HepG2 (cell line): ENCODE results near the gene AHCY. TPM values are rescaled to one million over a fixed set of nuclear protein-coding genes. Genes with fewer than 3 reads are reported as not detected.
A peak's percentile ranks its signal among the peaks of the same experiment; 100 is the strongest.

Experiments
- ATAC-seq: fragments of 200-7000 bp; cut with Tn5 transposase; 3 replicates; pipeline ENCODE4 v1.9.1; 2020; ENCODE audit warnings: mild to moderate bottlenecking, moderate library complexity
- BruUV-seq: library from RNA; stranded (reverse); fragments of 400-500 nt; replicated peaks from 2 replicates; lab custom pipeline; 2021; lab: Mats Ljungman, UMichigan
- CTCF ChIA-PET: fragments of 300-600 bp; formaldehyde crosslinking; extraction: SDS; loops from one replicate; lab custom pipeline; 2021; ENCODE audit warnings: low total read pairs, inconsistent platforms, low intra/inter-chr PET ratio; lab: Yijun Ruan, JAX
- POLR2A ChIA-PET: fragments of 350-600 bp; sonication (Branson Sonifier 250); formaldehyde crosslinking; loops from one replicate; lab custom pipeline; 2020; ENCODE audit warnings: antibody characterized with exemption, inconsistent platforms; lab: Yijun Ruan, JAX
- DNase-seq: peaks from one replicate; pipeline ENCODE4 v3.0.0-alpha.2; 2015; ENCODE audit warnings: low spot score
- FAIRE-seq: peaks from 3 replicates; lab custom pipeline; 2011; peaks lifted over from hg19 to GRCh38; lab: Jason Lieb, UNC
- H2AFZ ChIP-seq: one replicate; pipeline ENCODE4 v1.6.1; 2011; ENCODE audit warnings: low read length, inconsistent platforms
- H3K27ac ChIP-seq: fragments of 300-600 bp; 3 replicates; pipeline ENCODE4 v1.8.0; 2011; ENCODE audit warnings: mixed run types, mild to moderate bottlenecking, mixed read lengths, low read length, inconsistent platforms; ENCODE audit not compliant: insufficient read depth; ENCODE audit errors: extremely low read length
- H3K27me3 ChIP-seq, 2 experiments: fragments of 200-600 bp in 1 of 2; 2 replicates in 1 of 2; 3 replicates in 1 of 2; pipeline versions ENCODE4 v1.6.0 to v1.8.0; 2011; ENCODE audit warnings: low read length in 2 of 2, mild to moderate bottlenecking in 2 of 2, moderate library complexity in 2 of 2, inconsistent platforms in 1 of 2; ENCODE audit not compliant: insufficient read depth in 2 of 2, control insufficient read depth in 1 of 2
- H3K36me3 ChIP-seq, 2 experiments: fragments of 200-600 bp in 1 of 2; replicated peaks in 1 of 2; 2 replicates in 1 of 2; 3 replicates in 1 of 2; pipeline versions ENCODE4 v1.5.1 to v1.8.0; 2011; ENCODE audit warnings: low read length in 2 of 2, inconsistent platforms in 1 of 2; ENCODE audit not compliant: insufficient read depth in 2 of 2, control insufficient read depth in 1 of 2
- H3K4me1 ChIP-seq: 2 replicates; pipeline ENCODE4 v1.5.1; 2012; ENCODE audit warnings: low read length, inconsistent platforms; ENCODE audit not compliant: insufficient read depth
- H3K4me2 ChIP-seq: 2 replicates; pipeline ENCODE4 v1.6.0; 2011; ENCODE audit warnings: low read depth, low read length, inconsistent platforms
- H3K4me3 ChIP-seq, 3 experiments: fragments of 200-600 bp in 1 of 3; sonication (generic), shearing (Covaris generic) in 1 of 3; replicated peaks in 1 of 3; 2 replicates each; pipeline ENCODE4 v1.5.1; 2011 to 2016; ENCODE audit warnings: low read length in 3 of 3, inconsistent platforms in 2 of 3, low read depth in 2 of 3, mild to moderate bottlenecking in 2 of 3, control low read depth in 1 of 3, mixed read lengths in 1 of 3; ENCODE audit not compliant: insufficient read depth in 1 of 3
- H3K79me2 ChIP-seq: one replicate; pipeline ENCODE4 v1.6.1; 2011; ENCODE audit warnings: low read length, inconsistent platforms; ENCODE audit not compliant: insufficient read depth
- H3K9ac ChIP-seq: 2 replicates; pipeline ENCODE4 v1.6.0; 2011; ENCODE audit warnings: mild to moderate bottlenecking, low read depth, low read length, inconsistent platforms; ENCODE audit not compliant: insufficient read depth
- H3K9me3 ChIP-seq: 2 replicates; pipeline ENCODE4 v1.5.1; 2012; ENCODE audit warnings: mild to moderate bottlenecking, low read length
- H4K20me1 ChIP-seq: 2 replicates; pipeline ENCODE4 v1.6.0; 2011; ENCODE audit warnings: inconsistent platforms, mild to moderate bottlenecking, low read length, moderate library complexity; ENCODE audit not compliant: insufficient read depth
- ARNT2 ChIP-seq: sonication (generic); formaldehyde crosslinking; IDR thresholded peaks from 2 replicates; pipeline ENCODE4 v1.8.0; 2022; ENCODE audit warnings: mild to moderate bottlenecking, low read depth, missing genetic modification reagents, moderate library complexity
- ETV5 ChIP-seq: IDR thresholded peaks from 2 replicates; pipeline ENCODE4 v1.6.1; 2018; ENCODE audit warnings: missing biosample characterization, missing genetic modification reagents, inconsistent platforms, borderline replicate concordance
- MAFK ChIP-seq, 2 experiments: IDR thresholded peaks in 1 of 2; conservative IDR thresholded peaks in 1 of 2; 2 replicates each; pipeline ENCODE4 v1.6.1; 2011; ENCODE audit warnings: improper control_type of control experiment in 2 of 2, low read length in 2 of 2
- MAZ ChIP-seq, 2 experiments: sonication (generic) in 1 of 2; formaldehyde crosslinking in 1 of 2; IDR thresholded peaks; 2 replicates each; pipeline versions ENCODE4 v1.5.0 to v1.6.1; 2012 to 2020; ENCODE audit warnings: low read depth in 2 of 2, mild to moderate bottlenecking in 2 of 2, borderline replicate concordance in 1 of 2, improper control_type of control experiment in 1 of 2, low read length in 1 of 2, missing genetic modification reagents in 1 of 2, moderate library complexity in 1 of 2
- SAP130 ChIP-seq: IDR thresholded peaks from 2 replicates; pipeline ENCODE4 v1.6.1; 2016; ENCODE audit warnings: low read depth
- SPEN ChIP-seq: sonication (generic); formaldehyde crosslinking; IDR thresholded peaks from 2 replicates; pipeline ENCODE4 v1.5.1; 2020; ENCODE audit warnings: low read depth, mild to moderate bottlenecking, missing genetic modification reagents
- ZNF350 ChIP-seq: sonication (generic); formaldehyde crosslinking; IDR thresholded peaks from 2 replicates; pipeline ENCODE4 v1.4.0; 2020; ENCODE audit warnings: mild to moderate bottlenecking, low read depth, missing genetic modification reagents, borderline replicate concordance
- WGBS: methylation state at CpG from one replicate; pipeline ENCODE4 v1.1.6; 2017; ENCODE audit warnings: low lambda C conversion rate; 5-methylcytosine and 5-hydroxymethylcytosine counted together
- in situ Hi-C: cut with HindIII; loops from 2 replicates; pipeline ENCODE4 v1.10.0; 2017; ENCODE audit warnings: low pct_unique_long_range_greater_than_20kb; ENCODE audit not compliant: extremely low pct_ligation_motif_present
- intact Hi-C: fragments of 100-400 bp; cut with micrococcal nuclease; formaldehyde crosslinking; loops from one replicate; pipeline ENCODE4 v1.10.0; 2022; ENCODE audit not compliant: unreplicated experiment
- polyA plus RNA-seq, 8 experiments: library from polyadenylated mRNA; depleted of rRNA in 3 of 8; stranded (reverse) in 7 of 8; unstranded in 1 of 8; fragments of >200 nt; fragmentation: Illumina TruSeq in 4 of 8; extraction: Trizol in 4 of 8; gene quantifications; 2 replicates each; pipeline versions ENCODE4 v1.2.1 to v1.2.3, GENCODE V29; 2011 to 2016; ENCODE audit warnings: low read depth in 4 of 8, missing spikeins in 1 of 8, mixed read lengths in 1 of 8; ENCODE audit not compliant: insufficient read depth in 1 of 8
- total RNA-seq, 5 experiments: library from RNA; depleted of rRNA; stranded (reverse); fragments of >200 nt; fragmentation: Illumina TruSeq; extraction: Trizol; gene quantifications; 2 replicates each; pipeline ENCODE4 v1.2.3, GENCODE V29; 2016; ENCODE audit warnings: low read depth in 1 of 5
- TF ChIP-seq, protein P1 (sequence below): sonication (generic); formaldehyde crosslinking; IDR thresholded peaks from 2 replicates; pipeline ENCODE4 v1.5.0; 2020; ENCODE audit warnings: mild to moderate bottlenecking, missing genetic modification reagents, borderline replicate concordance
- TF ChIP-seq, protein P2 (sequence below): sonication (generic); formaldehyde crosslinking; IDR thresholded peaks from 2 replicates; pipeline ENCODE4 v1.4.0; 2020; ENCODE audit warnings: missing genetic modification reagents, mild to moderate bottlenecking, borderline replicate concordance
- TF ChIP-seq, protein P3 (sequence below): sonication (generic); formaldehyde crosslinking; IDR thresholded peaks from 2 replicates; pipeline ENCODE4 v1.4.0; 2020; ENCODE audit warnings: mild to moderate bottlenecking, missing genetic modification reagents
- TF ChIP-seq, protein P4 (sequence below): sonication (generic); formaldehyde crosslinking; IDR thresholded peaks from 2 replicates; pipeline ENCODE4 v1.9.0; 2021; ENCODE audit warnings: missing genetic modification reagents, borderline replicate concordance
- TF ChIP-seq, protein P5 (sequence below): IDR thresholded peaks from 2 replicates; pipeline ENCODE4 v1.6.1; 2012; ENCODE audit warnings: inconsistent platforms

Gene AHCY
- total and polyA plus RNA-seq, 2 of the 13 experiments (the other 11 are each of a cell fraction or from before 2014, with no cell fraction given): 407 to 419 TPM

DNA sequence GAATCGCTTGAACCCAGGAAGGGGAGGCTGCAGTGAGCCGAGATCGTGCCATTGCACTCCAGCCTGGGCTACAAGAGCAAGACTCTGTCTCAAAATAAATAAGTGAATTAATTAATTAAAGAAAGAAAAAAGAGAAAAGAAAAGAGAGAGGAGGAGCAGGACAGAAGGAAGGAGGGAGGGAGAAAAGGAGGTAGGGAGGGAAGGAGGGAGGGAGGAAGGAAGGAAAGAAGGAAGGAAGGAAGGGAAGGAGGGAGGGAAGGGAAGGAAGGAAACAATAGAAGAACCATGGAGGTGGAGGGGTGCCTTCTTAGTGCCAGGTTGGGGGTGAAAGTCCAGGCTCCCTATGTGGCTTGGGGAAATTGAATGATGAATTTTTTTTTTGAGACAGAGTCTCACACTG, 6.5 kb upstream of the AHCY start (continued):
- TF ChIP-seq, protein P1, sequence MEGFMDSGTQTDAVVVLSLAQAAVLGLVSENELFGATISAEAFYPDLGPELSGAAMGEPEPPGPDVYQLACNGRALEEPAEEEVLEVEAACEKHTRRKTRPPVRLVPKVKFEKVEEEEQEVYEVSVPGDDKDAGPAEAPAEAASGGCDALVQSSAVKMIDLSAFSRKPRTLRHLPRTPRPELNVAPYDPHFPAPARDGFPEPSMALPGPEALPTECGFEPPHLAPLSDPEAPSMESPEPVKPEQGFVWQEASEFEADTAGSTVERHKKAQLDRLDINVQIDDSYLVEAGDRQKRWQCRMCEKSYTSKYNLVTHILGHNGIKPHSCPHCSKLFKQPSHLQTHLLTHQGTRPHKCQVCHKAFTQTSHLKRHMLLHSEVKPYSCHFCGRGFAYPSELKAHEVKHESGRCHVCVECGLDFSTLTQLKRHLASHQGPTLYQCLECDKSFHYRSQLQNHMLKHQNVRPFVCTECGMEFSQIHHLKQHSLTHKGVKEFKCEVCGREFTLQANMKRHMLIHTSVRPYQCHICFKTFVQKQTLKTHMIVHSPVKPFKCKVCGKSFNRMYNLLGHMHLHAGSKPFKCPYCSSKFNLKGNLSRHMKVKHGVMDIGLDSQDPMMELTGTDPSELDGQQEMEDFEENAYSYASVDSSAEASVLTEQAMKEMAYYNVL (CRISPR knock-in tag): 0 out of 2 replicates have a peak, but pooled peaks have one; percentile 24
- TF ChIP-seq, all 625 proteins: peak for 6

DNA sequence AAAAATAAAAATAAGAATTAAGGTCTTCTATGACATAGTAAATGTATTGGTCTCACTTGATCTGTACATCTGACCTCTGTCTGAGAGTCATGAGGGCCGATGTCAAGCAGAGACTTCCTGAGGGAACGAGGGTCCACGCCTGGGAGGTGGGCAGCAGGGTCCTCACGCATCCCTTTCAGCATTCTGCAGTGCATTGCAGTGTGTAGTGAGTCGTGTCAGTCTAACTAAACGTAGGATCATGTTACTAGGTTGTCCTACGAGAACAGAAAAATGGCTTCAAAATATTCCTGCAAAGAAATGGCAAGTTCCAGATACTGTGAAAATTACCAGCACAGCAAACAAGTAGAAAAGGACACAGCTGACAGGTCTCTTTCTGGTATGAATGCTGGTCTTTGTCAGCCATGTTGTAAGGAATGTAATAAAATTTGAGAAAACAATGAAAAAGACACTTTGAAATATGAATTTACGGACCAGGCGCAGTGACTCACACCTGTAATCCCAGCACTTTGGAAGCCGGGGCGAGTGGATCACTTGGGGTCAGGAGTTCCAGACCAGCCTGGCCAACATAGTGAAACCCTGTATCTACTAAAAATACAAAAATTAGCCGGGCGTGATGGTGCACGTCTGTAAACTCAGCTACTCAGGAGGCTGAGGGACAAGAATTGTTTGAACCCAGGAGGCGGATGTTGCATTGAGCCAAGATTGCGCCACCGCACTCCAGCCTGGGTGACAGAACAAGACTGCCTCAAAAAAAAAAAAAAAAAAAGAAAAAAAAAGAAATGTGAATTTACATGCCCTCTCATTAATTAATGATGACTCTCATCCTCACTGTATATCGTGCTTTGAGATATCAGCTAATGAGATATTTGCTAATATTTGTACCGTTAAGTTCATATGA, 2.4 kb upstream of the AHCY start:
- ChIA-PET POLR2A (interaction anchor here (0.6 to 1.2 kb wide), 2 partner anchors 57 to 211 kb away, joined by 3 read pairs; partner anchors contain the start of gene DYNLRB1), CTCF (no interaction called here)
- Histone ChIP-seq H3K4me3 (peak overlapping the region; percentile 26 to 67 (median 50)), H3K79me2 (peaks cover 22% of the 10 kb centered on the region), H2AFZ (peak overlapping the region; percentile 89), H3K27ac (peak overlapping the region; percentile 22), H3K9me3 (no peaks in the 10 kb centered on the region), H4K20me1 (peaks cover 5% of the 10 kb centered on the region), H3K4me2 (peak overlapping the region; percentile 97), H3K36me3 (no peaks in the 10 kb centered on the region; a peak in 1 of 5 replicates), H3K27me3 (no peaks in the 10 kb centered on the region; a peak in 1 of 5 replicates), H3K4me1 (peaks cover 70% of the 10 kb centered on the region), H3K9ac (peak overlapping the region; percentile 53; the same call in 1 of the 2 replicates)
- WGBS: 8% methylated on average over 19 of the region's 19 CpGs
- intact Hi-C loops: no loop called here
- DNase-seq (peak; percentile 38), FAIRE-seq (no peak), ATAC-seq (no peak)
- BruUV-seq: no TSS peak
- in situ Hi-C loops: loop anchor here (10.0 kb wide), 1 partner anchor 399 kb away; the partner anchor contains the start of gene TP53INP2
- TF ChIP-seq ARNT2 (CRISPR knock-in tag): no peak
- no peak for TF ChIP-seq MAZ (IDR thresholded peaks at IDR 0.05; ENCODE audit: borderline replicate concordance, low read depth, low read length)
- TF ChIP-seq MAZ (CRISPR knock-in tag; IDR thresholded peaks at IDR 0.05; ENCODE audit: low read depth): 0 out of 2 replicates have a peak, but pooled peaks have one; percentile 31
- no peak for TF ChIP-seq ZNF350 (CRISPR knock-in tag)
- TF ChIP-seq, protein P2, sequence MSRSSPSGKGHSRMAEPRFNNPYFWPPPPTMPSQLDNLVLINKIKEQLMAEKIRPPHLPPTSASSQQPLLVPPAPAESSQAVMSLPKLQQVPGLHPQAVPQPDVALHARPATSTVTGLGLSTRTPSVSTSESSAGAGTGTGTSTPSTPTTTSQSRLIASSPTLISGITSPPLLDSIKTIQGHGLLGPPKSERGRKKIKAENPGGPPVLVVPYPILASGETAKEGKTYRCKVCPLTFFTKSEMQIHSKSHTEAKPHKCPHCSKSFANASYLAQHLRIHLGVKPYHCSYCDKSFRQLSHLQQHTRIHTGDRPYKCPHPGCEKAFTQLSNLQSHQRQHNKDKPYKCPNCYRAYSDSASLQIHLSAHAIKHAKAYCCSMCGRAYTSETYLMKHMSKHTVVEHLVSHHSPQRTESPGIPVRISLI (CRISPR knock-in tag): peak; percentile 89
- TF ChIP-seq SPEN: 0 out of 2 replicates have a peak, but pooled peaks have one; percentile 44
- TF ChIP-seq, protein P3, sequence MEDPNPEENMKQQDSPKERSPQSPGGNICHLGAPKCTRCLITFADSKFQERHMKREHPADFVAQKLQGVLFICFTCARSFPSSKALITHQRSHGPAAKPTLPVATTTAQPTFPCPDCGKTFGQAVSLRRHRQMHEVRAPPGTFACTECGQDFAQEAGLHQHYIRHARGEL (CRISPR knock-in tag): 0 out of 2 replicates have a peak, but pooled peaks have one; percentile 31
- TF ChIP-seq SAP130 (CRISPR knock-in tag): peak; percentile 47; the same call in 1 of the 2 replicates
- TF ChIP-seq, protein P4, sequence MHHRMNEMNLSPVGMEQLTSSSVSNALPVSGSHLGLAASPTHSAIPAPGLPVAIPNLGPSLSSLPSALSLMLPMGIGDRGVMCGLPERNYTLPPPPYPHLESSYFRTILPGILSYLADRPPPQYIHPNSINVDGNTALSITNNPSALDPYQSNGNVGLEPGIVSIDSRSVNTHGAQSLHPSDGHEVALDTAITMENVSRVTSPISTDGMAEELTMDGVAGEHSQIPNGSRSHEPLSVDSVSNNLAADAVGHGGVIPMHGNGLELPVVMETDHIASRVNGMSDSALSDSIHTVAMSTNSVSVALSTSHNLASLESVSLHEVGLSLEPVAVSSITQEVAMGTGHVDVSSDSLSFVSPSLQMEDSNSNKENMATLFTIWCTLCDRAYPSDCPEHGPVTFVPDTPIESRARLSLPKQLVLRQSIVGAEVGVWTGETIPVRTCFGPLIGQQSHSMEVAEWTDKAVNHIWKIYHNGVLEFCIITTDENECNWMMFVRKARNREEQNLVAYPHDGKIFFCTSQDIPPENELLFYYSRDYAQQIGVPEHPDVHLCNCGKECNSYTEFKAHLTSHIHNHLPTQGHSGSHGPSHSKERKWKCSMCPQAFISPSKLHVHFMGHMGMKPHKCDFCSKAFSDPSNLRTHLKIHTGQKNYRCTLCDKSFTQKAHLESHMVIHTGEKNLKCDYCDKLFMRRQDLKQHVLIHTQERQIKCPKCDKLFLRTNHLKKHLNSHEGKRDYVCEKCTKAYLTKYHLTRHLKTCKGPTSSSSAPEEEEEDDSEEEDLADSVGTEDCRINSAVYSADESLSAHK (CRISPR knock-in tag): no peak
- TF ChIP-seq, protein P5, sequence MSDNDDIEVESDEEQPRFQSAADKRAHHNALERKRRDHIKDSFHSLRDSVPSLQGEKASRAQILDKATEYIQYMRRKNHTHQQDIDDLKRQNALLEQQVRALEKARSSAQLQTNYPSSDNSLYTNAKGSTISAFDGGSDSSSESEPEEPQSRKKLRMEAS: 0 out of 2 replicates have a peak, but pooled peaks have one; percentile 24
- peak; percentile 11 to 25; a peak in 1 of 4 replicates for TF ChIP-seq MAFK (conservative IDR thresholded peaks at IDR 0.05 in 1 of 2, IDR thresholded peaks at IDR 0.05 in 1 of 2; ENCODE audit: low read length in 2 of 2)
- TF ChIP-seq ETV5 (CRISPR knock-in tag): peak; percentile 61
